HepG2 (cell line): Measurements from ENCODE around the gene HOXC5. TPM values are rescaled to one million over a fixed set of nuclear protein-coding genes. Genes with fewer than 3 reads are reported as not detected.

Experiments
- KLF13 ChIP-seq: sonication (generic); formaldehyde crosslinking; IDR thresholded peaks from 2 replicates; pipeline ENCODE4 v1.4.0; 2020; ENCODE audit warnings: mild to moderate bottlenecking, missing genetic modification reagents
- MBNL3 ChIP-seq: fragments of 250-450 bp; sonication (Bioruptor Pico); conservative IDR thresholded peaks from 2 replicates; pipeline ENCODE4 v1.8.0; 2022; ENCODE audit warnings: mild to moderate bottlenecking, inconsistent platforms
- PRPF4 ChIP-seq: fragments of 200-400 bp; formaldehyde crosslinking; IDR thresholded peaks from 2 replicates; pipeline ENCODE4 v1.6.1; 2016; ENCODE audit warnings: low read length, low read depth; ENCODE audit not compliant: poor library complexity, severe bottlenecking
- RBM39 ChIP-seq: fragments of 200-400 bp; formaldehyde crosslinking; IDR thresholded peaks from one replicate; pipeline ENCODE4 v1.6.1; 2018; ENCODE audit warnings: antibody characterized with exemption, mild to moderate bottlenecking, low read depth, low read length; ENCODE audit not compliant: poor library complexity, severe bottlenecking
- TBP ChIP-seq: sonication (generic); formaldehyde crosslinking; IDR thresholded peaks from 2 replicates; pipeline ENCODE4 v1.5.0; 2020; ENCODE audit warnings: missing genetic modification reagents
- YEATS2 ChIP-seq: sonication (generic); formaldehyde crosslinking; IDR thresholded peaks from 2 replicates; pipeline ENCODE4 v1.4.0; 2020; ENCODE audit warnings: missing genetic modification reagents, borderline replicate concordance
- ZNF224 ChIP-seq: sonication (generic); formaldehyde crosslinking; IDR thresholded peaks from 2 replicates; pipeline ENCODE4 v1.5.0; 2020; ENCODE audit warnings: mild to moderate bottlenecking, missing genetic modification reagents
- ZNF446 ChIP-seq: sonication (generic); formaldehyde crosslinking; IDR thresholded peaks from 2 replicates; pipeline ENCODE4 v1.5.0; 2020; ENCODE audit warnings: mild to moderate bottlenecking, missing genetic modification reagents
- ZNF550 ChIP-seq: sonication (generic); formaldehyde crosslinking; IDR thresholded peaks from 2 replicates; pipeline ENCODE4 v1.4.0; 2020; ENCODE audit warnings: mild to moderate bottlenecking, missing genetic modification reagents, borderline replicate concordance
- ZNF570 ChIP-seq: sonication (generic); formaldehyde crosslinking; IDR thresholded peaks from 2 replicates; pipeline ENCODE4 v1.4.0; 2020; ENCODE audit warnings: mild to moderate bottlenecking, missing genetic modification reagents, borderline replicate concordance
- ZNF737 ChIP-seq: sonication (generic); formaldehyde crosslinking; IDR thresholded peaks from 2 replicates; pipeline ENCODE4 v1.5.0; 2020; ENCODE audit warnings: missing genetic modification reagents, mild to moderate bottlenecking, borderline replicate concordance
- polyA plus RNA-seq, 8 experiments: library from polyadenylated mRNA; depleted of rRNA in 3 of 8; stranded (reverse) in 7 of 8; unstranded in 1 of 8; fragments of >200 nt; fragmentation: Illumina TruSeq in 4 of 8; extraction: Trizol in 4 of 8; gene quantifications; 2 replicates each; pipeline versions ENCODE4 v1.2.1 to v1.2.3, GENCODE V29; 2011 to 2016; ENCODE audit warnings: low read depth in 4 of 8, missing spikeins in 1 of 8, mixed read lengths in 1 of 8; ENCODE audit not compliant: insufficient read depth in 1 of 8
- total RNA-seq, 5 experiments: library from RNA; depleted of rRNA; stranded (reverse); fragments of >200 nt; fragmentation: Illumina TruSeq; extraction: Trizol; gene quantifications; 2 replicates each; pipeline ENCODE4 v1.2.3, GENCODE V29; 2016; ENCODE audit warnings: low read depth in 1 of 5
- TF ChIP-seq, protein P1 (sequence below): sonication (generic); formaldehyde crosslinking; IDR thresholded peaks from 2 replicates; pipeline ENCODE4 v1.9.0; 2021; ENCODE audit warnings: missing genetic modification reagents, borderline replicate concordance
- TF ChIP-seq, protein P2 (sequence below): sonication (generic); formaldehyde crosslinking; IDR thresholded peaks from 2 replicates; pipeline ENCODE4 v1.4.0; 2020; ENCODE audit warnings: missing genetic modification reagents
- TF ChIP-seq, protein P3 (sequence below): IDR thresholded peaks from 2 replicates; pipeline ENCODE4 v1.6.1; 2016
- TF ChIP-seq, protein P4 (sequence below): sonication (generic); formaldehyde crosslinking; IDR thresholded peaks from 2 replicates; pipeline ENCODE4 v1.5.1; 2020; ENCODE audit warnings: mild to moderate bottlenecking, moderate library complexity, missing genetic modification reagents
- TF ChIP-seq, protein P5 (sequence below): sonication (generic); formaldehyde crosslinking; IDR thresholded peaks from 2 replicates; pipeline ENCODE4 v1.4.0; 2020; ENCODE audit warnings: missing genetic modification reagents
- TF ChIP-seq, protein P6 (sequence below): sonication (generic); formaldehyde crosslinking; IDR thresholded peaks from 2 replicates; pipeline ENCODE4 v1.4.0; 2020; ENCODE audit warnings: missing genetic modification reagents

The HOXC5 gene
- total and polyA plus RNA-seq, 2 of the 13 experiments (the other 11 are each of a cell fraction or from before 2014, with no cell fraction given) = not detected

DNA sequence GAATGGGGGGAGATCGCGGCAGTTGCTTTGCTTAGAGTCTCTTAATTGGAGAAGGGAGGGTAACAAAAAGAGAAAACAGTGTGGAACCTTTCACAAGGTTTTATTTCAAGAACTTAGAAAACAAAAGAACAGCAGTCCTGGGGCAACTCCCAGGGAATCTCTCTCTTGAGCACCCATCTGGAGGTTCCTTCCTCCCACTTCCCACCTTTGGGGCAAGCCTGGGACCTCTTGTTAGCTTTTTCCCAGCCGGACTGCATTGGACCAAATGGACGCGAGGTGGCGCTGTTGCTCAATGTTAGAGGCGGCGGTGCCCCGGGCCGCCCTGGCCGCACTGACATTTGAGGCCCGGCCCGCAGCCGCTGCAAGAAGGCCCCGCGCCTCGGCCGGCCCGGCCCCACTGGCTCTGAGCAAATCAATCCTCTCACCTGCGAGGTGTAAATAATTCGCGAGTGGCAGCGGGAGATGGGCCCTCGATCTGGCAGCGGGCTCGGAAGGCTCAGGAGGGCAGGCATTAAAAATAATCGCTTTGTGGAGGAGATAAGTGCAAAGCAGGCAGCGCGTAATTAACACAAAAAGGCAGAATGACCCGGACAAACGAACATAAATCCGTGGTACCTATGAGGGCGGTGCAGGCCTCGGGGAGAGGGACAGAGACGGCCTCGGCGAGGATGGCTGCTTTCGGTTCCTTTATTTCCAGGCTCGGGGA lies 26.8 kb upstream of the HOXC5 start (continued):
- TF ChIP-seq ZNF550 (no peak), ZNF224 (CRISPR knock-in tag) (no peak), RBM39 (peak; percentile 50), ZNF570 (CRISPR knock-in tag) (no peak), ZNF446 (no peak), TBP (CRISPR knock-in tag) (no peak), YEATS2 (CRISPR knock-in tag) (no peak), PRPF4 (no peak), ZNF737 (no peak), MBNL3 (CRISPR knock-in tag) (no peak), KLF13 (CRISPR knock-in tag) (no peak)
- TF ChIP-seq, protein P1, sequence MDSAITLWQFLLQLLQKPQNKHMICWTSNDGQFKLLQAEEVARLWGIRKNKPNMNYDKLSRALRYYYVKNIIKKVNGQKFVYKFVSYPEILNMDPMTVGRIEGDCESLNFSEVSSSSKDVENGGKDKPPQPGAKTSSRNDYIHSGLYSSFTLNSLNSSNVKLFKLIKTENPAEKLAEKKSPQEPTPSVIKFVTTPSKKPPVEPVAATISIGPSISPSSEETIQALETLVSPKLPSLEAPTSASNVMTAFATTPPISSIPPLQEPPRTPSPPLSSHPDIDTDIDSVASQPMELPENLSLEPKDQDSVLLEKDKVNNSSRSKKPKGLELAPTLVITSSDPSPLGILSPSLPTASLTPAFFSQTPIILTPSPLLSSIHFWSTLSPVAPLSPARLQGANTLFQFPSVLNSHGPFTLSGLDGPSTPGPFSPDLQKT (CRISPR knock-in tag) = no peak
- TF ChIP-seq, protein P2, sequence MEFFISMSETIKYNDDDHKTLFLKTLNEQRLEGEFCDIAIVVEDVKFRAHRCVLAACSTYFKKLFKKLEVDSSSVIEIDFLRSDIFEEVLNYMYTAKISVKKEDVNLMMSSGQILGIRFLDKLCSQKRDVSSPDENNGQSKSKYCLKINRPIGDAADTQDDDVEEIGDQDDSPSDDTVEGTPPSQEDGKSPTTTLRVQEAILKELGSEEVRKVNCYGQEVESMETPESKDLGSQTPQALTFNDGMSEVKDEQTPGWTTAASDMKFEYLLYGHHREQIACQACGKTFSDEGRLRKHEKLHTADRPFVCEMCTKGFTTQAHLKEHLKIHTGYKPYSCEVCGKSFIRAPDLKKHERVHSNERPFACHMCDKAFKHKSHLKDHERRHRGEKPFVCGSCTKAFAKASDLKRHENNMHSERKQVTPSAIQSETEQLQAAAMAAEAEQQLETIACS (CRISPR knock-in tag) = no peak
- TF ChIP-seq, protein P3, sequence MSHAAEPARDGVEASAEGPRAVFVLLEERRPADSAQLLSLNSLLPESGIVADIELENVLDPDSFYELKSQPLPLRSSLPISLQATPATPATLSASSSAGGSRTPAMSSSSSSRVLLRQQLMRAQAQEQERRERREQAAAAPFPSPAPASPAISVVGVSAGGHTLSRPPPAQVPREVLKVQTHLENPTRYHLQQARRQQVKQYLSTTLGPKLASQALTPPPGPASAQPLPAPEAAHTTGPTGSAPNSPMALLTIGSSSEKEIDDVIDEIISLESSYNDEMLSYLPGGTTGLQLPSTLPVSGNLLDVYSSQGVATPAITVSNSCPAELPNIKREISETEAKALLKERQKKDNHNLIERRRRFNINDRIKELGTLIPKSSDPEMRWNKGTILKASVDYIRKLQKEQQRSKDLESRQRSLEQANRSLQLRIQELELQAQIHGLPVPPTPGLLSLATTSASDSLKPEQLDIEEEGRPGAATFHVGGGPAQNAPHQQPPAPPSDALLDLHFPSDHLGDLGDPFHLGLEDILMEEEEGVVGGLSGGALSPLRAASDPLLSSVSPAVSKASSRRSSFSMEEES (CRISPR knock-in tag) = no peak
- TF ChIP-seq, protein P4, sequence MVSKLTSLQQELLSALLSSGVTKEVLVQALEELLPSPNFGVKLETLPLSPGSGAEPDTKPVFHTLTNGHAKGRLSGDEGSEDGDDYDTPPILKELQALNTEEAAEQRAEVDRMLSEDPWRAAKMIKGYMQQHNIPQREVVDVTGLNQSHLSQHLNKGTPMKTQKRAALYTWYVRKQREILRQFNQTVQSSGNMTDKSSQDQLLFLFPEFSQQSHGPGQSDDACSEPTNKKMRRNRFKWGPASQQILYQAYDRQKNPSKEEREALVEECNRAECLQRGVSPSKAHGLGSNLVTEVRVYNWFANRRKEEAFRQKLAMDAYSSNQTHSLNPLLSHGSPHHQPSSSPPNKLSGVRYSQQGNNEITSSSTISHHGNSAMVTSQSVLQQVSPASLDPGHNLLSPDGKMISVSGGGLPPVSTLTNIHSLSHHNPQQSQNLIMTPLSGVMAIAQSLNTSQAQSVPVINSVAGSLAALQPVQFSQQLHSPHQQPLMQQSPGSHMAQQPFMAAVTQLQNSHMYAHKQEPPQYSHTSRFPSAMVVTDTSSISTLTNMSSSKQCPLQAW (CRISPR knock-in tag) = peak; percentile 48; the same call in 1 of the 2 replicates
- TF ChIP-seq, protein P5, sequence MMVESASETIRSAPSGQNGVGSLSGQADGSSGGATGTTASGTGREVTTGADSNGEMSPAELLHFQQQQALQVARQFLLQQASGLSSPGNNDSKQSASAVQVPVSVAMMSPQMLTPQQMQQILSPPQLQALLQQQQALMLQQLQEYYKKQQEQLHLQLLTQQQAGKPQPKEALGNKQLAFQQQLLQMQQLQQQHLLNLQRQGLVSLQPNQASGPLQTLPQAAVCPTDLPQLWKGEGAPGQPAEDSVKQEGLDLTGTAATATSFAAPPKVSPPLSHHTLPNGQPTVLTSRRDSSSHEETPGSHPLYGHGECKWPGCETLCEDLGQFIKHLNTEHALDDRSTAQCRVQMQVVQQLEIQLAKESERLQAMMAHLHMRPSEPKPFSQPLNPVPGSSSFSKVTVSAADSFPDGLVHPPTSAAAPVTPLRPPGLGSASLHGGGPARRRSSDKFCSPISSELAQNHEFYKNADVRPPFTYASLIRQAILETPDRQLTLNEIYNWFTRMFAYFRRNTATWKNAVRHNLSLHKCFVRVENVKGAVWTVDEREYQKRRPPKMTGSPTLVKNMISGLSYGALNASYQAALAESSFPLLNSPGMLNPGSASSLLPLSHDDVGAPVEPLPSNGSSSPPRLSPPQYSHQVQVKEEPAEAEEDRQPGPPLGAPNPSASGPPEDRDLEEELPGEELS = 0 out of 2 replicates have a peak, but pooled peaks have one; percentile 10
- TF ChIP-seq, protein P6, sequence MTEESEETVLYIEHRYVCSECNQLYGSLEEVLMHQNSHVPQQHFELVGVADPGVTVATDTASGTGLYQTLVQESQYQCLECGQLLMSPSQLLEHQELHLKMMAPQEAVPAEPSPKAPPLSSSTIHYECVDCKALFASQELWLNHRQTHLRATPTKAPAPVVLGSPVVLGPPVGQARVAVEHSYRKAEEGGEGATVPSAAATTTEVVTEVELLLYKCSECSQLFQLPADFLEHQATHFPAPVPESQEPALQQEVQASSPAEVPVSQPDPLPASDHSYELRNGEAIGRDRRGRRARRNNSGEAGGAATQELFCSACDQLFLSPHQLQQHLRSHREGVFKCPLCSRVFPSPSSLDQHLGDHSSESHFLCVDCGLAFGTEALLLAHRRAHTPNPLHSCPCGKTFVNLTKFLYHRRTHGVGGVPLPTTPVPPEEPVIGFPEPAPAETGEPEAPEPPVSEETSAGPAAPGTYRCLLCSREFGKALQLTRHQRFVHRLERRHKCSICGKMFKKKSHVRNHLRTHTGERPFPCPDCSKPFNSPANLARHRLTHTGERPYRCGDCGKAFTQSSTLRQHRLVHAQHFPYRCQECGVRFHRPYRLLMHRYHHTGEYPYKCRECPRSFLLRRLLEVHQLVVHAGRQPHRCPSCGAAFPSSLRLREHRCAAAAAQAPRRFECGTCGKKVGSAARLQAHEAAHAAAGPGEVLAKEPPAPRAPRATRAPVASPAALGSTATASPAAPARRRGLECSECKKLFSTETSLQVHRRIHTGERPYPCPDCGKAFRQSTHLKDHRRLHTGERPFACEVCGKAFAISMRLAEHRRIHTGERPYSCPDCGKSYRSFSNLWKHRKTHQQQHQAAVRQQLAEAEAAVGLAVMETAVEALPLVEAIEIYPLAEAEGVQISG (CRISPR knock-in tag) = 0 out of 2 replicates have a peak, but pooled peaks have one; percentile 35
